GM12892 (cell line): Measurements from ENCODE around the gene FGF3.

Experiments
- DNase-seq: peaks from one replicate; pipeline ENCODE4 v3.0.0; 2011; ENCODE audit not compliant: insufficient read length
- FAIRE-seq: peaks from 2 replicates; lab custom pipeline; 2011; peaks lifted over from hg19 to GRCh38; lab: Jason Lieb, UNC
- POLR2A ChIP-seq: IDR thresholded peaks from 2 replicates; pipeline ENCODE4 v1.6.1; 2011; ENCODE audit warnings: low read depth, low read length, control low read depth
- POLR2AphosphoS5 ChIP-seq: IDR thresholded peaks from 2 replicates; pipeline ENCODE4 v1.6.1; 2011; ENCODE audit warnings: low read depth, low read length, control low read depth
- TAF1 ChIP-seq: IDR thresholded peaks from 2 replicates; pipeline ENCODE4 v1.6.1; 2011; ENCODE audit warnings: low read depth, mild to moderate bottlenecking, control low read depth, low read length, borderline replicate concordance

Gene FGF3

GRCh38 chr11:69862331-69862771 lies 43.1 kb upstream of the FGF3 start:
- no peak for FAIRE-seq
- no peak for DNase-seq
- TF ChIP-seq TAF1: no peak
- no peak for TF ChIP-seq POLR2A
- no peak for TF ChIP-seq POLR2AphosphoS5

DNA sequence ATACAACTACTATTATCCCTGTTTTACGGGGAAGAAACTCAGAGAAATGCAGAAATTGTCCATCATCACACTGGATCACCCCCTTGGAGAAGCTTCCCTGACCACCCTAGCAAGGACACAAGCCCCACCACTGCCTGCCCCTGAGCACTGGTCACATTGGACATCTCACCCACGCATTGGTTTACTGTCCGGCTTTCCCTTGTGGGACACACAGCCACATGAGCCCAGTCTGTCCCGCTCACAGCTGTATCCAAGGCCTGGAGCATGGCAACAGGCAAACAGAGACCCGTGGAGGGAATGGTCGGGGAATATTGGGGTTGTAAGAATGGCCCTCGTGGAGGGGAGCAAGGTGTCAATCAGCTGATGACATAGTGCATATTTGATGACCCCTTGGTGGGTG lies 42.7 kb upstream of the FGF3 start:
- TF ChIP-seq POLR2A: no peak
- FAIRE-seq (no peak), DNase-seq (no peak)

- TF ChIP-seq TAF1 (no peak), POLR2A (no peak), POLR2AphosphoS5 (no peak)
- FAIRE-seq (no peak), DNase-seq (no peak)
Observed at GRCh38 chr11:69860796-69861445, 41.7 kb upstream of the FGF3 start.

DNA sequence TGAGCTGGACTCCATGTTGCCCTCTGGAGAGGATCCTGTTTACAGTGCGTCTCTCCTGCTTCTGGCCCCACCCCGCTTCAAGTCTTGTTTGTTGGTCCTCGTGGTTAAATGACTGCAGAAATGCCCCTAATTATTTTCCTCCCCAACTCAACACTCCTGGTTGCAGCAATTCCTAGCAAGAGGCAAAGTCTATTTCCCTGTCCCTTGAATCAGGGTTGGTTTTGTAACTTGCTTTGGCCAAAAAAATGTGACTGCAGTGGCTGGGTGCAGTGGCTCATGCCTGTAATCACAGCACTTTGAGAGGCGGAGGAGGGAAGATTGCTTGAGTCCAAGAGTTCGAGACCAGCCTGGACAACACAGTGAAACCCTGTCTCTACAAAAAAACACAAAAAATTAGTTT lies 41.0 kb upstream of the FGF3 start:
- FAIRE-seq: no peak
- TF ChIP-seq POLR2AphosphoS5 (no peak), TAF1 (no peak), POLR2A (no peak)
- no peak for DNase-seq

DNA sequence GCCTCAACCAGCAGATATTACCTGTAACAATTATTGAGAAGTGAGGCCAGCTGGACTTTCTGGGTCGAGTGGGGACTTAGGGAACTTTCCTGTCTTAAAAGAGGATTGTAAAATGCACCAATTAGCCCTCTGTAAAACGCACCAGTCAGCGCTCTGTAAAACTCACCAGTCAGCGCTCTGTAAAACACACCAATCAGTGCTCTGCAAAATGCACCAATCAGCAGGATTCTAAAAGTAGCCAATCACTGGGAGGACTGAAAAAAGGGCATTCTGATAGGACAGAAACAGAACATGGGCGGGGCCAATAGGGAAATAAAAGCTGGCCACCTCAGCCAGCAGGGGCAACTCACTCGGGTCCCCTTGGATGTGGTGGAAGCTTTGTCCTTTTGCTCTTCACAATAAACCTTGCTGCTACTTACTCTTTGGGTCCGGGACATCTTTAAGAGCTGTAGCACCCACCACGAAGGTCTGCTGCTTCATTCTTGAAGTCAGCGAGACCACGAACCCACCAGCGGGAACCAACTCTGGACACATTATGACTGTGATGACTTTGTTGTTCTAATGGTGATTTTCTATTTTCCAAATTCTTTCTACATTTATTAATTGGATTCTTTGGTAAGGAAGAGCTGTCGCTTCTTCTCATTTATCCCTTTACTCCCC lies 40.2 kb upstream of the FGF3 start:
- DNase-seq (no peak), FAIRE-seq (no peak)
- TF ChIP-seq TAF1 (no peak), POLR2AphosphoS5 (no peak)

- no peak for FAIRE-seq
- no peak for TF ChIP-seq POLR2AphosphoS5
- TF ChIP-seq POLR2A: no peak
- no peak for TF ChIP-seq TAF1
Observed at GRCh38 chr11:69855421-69855820, 36.2 kb upstream of the FGF3 start.

GRCh38 chr11:69854713-69855112 lies 35.5 kb upstream of the FGF3 start:
- FAIRE-seq: no peak
- DNase-seq: no peak
- TF ChIP-seq POLR2AphosphoS5: no peak
- TF ChIP-seq POLR2A: no peak
- no peak for TF ChIP-seq TAF1

More at GRCh38 chr11:69855421-69855820, 36.2 kb upstream of the FGF3 start:
- DNase-seq: no peak

- no peak for FAIRE-seq
- TF ChIP-seq TAF1 (no peak), POLR2A (no peak)
- DNase-seq: no peak
Observed at GRCh38 chr11:69852056-69852455, 32.8 kb upstream of the FGF3 start.

GRCh38 chr11:69848201-69848600 lies 29.0 kb upstream of the FGF3 start:
- no peak for TF ChIP-seq TAF1
- DNase-seq (no peak), FAIRE-seq (no peak)

DNA sequence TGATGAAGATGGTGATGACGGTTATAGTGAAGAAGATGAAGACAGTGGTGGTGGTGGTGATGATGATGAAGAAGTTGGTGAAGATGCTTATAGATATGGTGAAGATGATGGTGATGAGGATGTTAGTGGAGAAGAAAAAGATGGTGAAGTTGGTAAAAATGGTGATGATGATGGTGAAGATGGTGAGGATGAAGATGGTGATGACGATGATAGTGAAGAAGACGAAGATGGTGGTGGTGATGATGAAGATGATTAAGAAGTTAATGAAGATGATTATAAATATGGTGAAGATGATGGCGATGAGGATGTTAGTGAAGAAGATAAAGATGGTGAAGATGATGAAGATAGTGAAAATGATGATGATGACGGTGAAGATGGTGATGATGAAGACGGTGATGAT lies 25.2 kb upstream of the FGF3 start:
- no peak for DNase-seq
- TF ChIP-seq POLR2A: no peak
- FAIRE-seq: no peak

DNA sequence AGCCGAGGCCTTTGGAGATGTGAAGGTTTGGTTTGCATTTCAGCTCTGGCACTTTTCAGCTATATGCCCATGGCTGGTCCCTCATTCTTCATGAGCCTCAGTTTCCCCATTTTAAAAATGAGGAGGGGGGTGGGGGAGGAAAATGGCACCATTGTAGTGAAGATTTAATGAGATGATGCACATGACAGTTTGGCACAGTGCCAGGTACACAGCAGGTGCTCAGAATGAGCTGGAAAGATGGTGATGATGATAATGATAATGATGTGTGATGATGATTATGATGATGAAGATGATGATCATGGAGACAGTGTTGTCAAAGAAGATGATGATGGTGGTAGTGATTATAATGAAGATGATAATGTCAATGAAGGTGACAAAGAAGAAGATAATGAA lies 24.3 kb upstream of the FGF3 start:
- FAIRE-seq: no peak
- DNase-seq: no peak
- TF ChIP-seq TAF1 (no peak), POLR2A (no peak), POLR2AphosphoS5 (no peak)

DNA sequence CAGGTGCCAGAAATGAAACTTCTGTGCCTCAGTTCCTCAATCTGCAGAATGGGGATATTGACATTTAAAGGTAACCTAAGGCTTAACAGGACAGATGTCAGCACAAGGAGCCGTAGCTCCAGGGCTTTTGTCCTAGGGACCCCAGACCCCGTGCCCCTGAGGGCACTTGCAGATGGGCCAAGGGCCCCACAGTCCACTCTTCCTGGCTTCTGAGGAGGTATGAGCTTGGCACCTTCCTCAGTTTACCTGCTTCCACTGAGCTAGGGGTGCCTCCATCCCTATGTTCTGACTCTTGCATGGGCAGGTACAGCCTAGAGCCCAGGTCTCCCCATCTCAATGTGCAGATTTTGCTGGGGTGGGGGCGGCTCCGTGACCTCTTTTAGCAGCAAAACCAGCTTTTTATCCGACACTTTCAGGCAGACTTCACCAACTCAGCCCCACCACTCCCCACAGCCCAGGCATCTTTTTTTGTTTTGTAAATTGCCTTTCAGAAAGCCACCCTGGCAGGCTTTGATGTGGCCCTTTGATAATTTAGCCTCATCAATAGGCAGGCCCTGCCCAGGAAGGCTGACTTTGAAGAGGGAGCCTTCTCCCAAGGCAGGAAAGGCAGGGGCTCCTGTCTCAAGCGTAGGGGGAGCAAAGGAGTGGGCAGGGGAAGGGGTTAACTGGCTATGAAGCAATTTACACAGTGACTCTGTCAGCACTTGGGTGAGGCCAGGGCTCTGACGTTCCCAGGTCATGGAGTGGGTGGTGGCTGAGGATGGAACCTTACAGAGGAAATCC lies 23.7 kb upstream of the FGF3 start:
- DNase-seq (no peak), FAIRE-seq (no peak)
- no peak for TF ChIP-seq TAF1
